OCI-LY3 (cell line): ENCODE measurements around the gene CRB2.

ENCODE experiments used
- H2AFZ ChIP-seq: fragments of 200-600, 300-600 bp; shearing (Covaris generic); 2 replicates; pipeline ENCODE4 v1.6.0; 2014; ENCODE audit warnings: antibody characterized with exemption, low read depth, low read length
- H3K27ac ChIP-seq: fragments of 200-600, 300-600 bp; sonication (generic); 2 replicates; pipeline ENCODE4 v1.5.1; 2014; ENCODE audit warnings: mild to moderate bottlenecking, low read length, moderate library complexity, mixed read lengths
- H3K27me3 ChIP-seq: fragments of 200-600, 300-600 bp; sonication (generic); 2 replicates; pipeline ENCODE4 v1.6.1; 2014; ENCODE audit warnings: low read depth, low read length, mixed read lengths
- H3K36me3 ChIP-seq: fragments of 200-600, 300-600 bp; sonication (generic); replicated peaks from 2 replicates; pipeline ENCODE3; 2014; ENCODE audit warnings: low read depth, low read length, mixed read lengths
- H3K4me1 ChIP-seq: fragments of 300-600, 200-600 bp; sonication (generic); 2 replicates; pipeline ENCODE4 v1.6.1; 2014; ENCODE audit warnings: low read length, mixed read lengths
- H3K4me2 ChIP-seq: fragments of 200-600, 300-600 bp; sonication (generic); 2 replicates; pipeline ENCODE4 v1.6.1; 2014; ENCODE audit warnings: low read length, mixed read lengths
- H3K4me3 ChIP-seq: fragments of 300-600, 200-600 bp; sonication (generic); 2 replicates; pipeline ENCODE4 v1.5.1; 2014; ENCODE audit warnings: antibody characterized with exemption, mild to moderate bottlenecking, low read length, moderate library complexity
- H3K79me2 ChIP-seq: fragments of 300-600, 200-600 bp; shearing (Covaris generic); 2 replicates; pipeline ENCODE4 v1.6.1; 2014; ENCODE audit warnings: mild to moderate bottlenecking, low read length, mixed read lengths
- H3K9ac ChIP-seq: fragments of 300-600, 200-600 bp; shearing (Covaris generic); 2 replicates; pipeline ENCODE4 v1.6.0; 2014; ENCODE audit warnings: mild to moderate bottlenecking, low read length, moderate library complexity
- H3K9me3 ChIP-seq: fragments of 200-600, 300-600 bp; shearing (Covaris generic); 2 replicates; pipeline ENCODE4 v1.6.1; 2014; ENCODE audit warnings: low read length, mixed read lengths; ENCODE audit not compliant: insufficient read depth
- H4K20me1 ChIP-seq: fragments of 200-600, 300-600 bp; sonication (generic); 2 replicates; pipeline ENCODE4 v1.6.1; 2016; ENCODE audit warnings: low read length, mixed read lengths; ENCODE audit not compliant: insufficient read depth
- CTCF ChIP-seq: fragments of 200-600, 300-600 bp; sonication (generic); IDR thresholded peaks from 2 replicates; pipeline ENCODE4 v1.5.1; 2014; ENCODE audit warnings: antibody characterized with exemption, low read length, low read depth
- EZH2phosphoT487 ChIP-seq: fragments of 200-600 bp; shearing (Covaris generic); IDR thresholded peaks from 2 replicates; pipeline ENCODE4 v1.6.1; 2018; ENCODE audit warnings: antibody characterized with exemption, mixed run types, low read depth

The CRB2 gene

GRCh38 chr9:123373447-123373923, 17.5 kb downstream of the CRB2 start:
- Histone ChIP-seq H4K20me1 (no peaks in the 10 kb centered on the region), H3K27ac (no peak overlapping the region), H3K4me2 (no peak overlapping the region), H3K4me3 (no peak overlapping the region), H2AFZ (no peak overlapping the region), H3K36me3 (no peaks in the 10 kb centered on the region), H3K9me3 (no peaks in the 10 kb centered on the region), H3K27me3 (no peaks in the 10 kb centered on the region), H3K9ac (no peak overlapping the region), H3K4me1 (no peaks in the 10 kb centered on the region), H3K79me2 (no peaks in the 10 kb centered on the region)
- TF ChIP-seq EZH2phosphoT487 (no peak), CTCF (no peak)

- Histone ChIP-seq H3K9me3 (no peaks in the 10 kb centered on the region), H2AFZ (no peak overlapping the region), H3K9ac (no peak overlapping the region), H3K27ac (no peak overlapping the region), H3K27me3 (no peaks in the 10 kb centered on the region), H3K36me3 (no peaks in the 10 kb centered on the region), H3K4me2 (no peak overlapping the region), H4K20me1 (no peaks in the 10 kb centered on the region), H3K4me3 (no peak overlapping the region), H3K79me2 (no peaks in the 10 kb centered on the region), H3K4me1 (no peaks in the 10 kb centered on the region)
- TF ChIP-seq EZH2phosphoT487 = no peak
- no peak for TF ChIP-seq CTCF
Observed at GRCh38 chr9:123373946-123374345, 17.9 kb downstream of the CRB2 start.

GRCh38 chr9:123375469-123376132, 19.6 kb downstream of the CRB2 start:
- no peaks in the 10 kb centered on the region for H3K4me1 ChIP-seq
- no peak overlapping the region for H2AFZ ChIP-seq
- TF ChIP-seq EZH2phosphoT487 = no peak
- TF ChIP-seq CTCF = no peak
- no peak overlapping the region for H3K9ac ChIP-seq
- no peaks in the 10 kb centered on the region for H4K20me1 ChIP-seq
- H3K4me2 ChIP-seq = no peak overlapping the region
- no peak overlapping the region for H3K27ac ChIP-seq
- H3K9me3 ChIP-seq = no peaks in the 10 kb centered on the region
- H3K79me2 ChIP-seq = no peaks in the 10 kb centered on the region
- no peaks in the 10 kb centered on the region for H3K27me3 ChIP-seq
- H3K36me3 ChIP-seq = no peaks in the 10 kb centered on the region
- no peak overlapping the region for H3K4me3 ChIP-seq

GRCh38 chr9:123376218-123377071, 20.4 kb downstream of the CRB2 start:
- no peak overlapping the region for H2AFZ ChIP-seq

More at GRCh38 chr9:123376218-123377071, 20.4 kb downstream of the CRB2 start:
- H3K79me2 ChIP-seq = no peaks in the 10 kb centered on the region
- H3K9ac ChIP-seq = no peak overlapping the region
- no peak overlapping the region for H3K4me3 ChIP-seq
- H4K20me1 ChIP-seq = no peaks in the 10 kb centered on the region
- H3K27me3 ChIP-seq = no peaks in the 10 kb centered on the region
- no peak for TF ChIP-seq EZH2phosphoT487
- TF ChIP-seq CTCF = no peak
- no peaks in the 10 kb centered on the region for H3K4me1 ChIP-seq
- no peak overlapping the region for H3K27ac ChIP-seq
- H3K9me3 ChIP-seq = no peaks in the 10 kb centered on the region
- H3K36me3 ChIP-seq = no peaks in the 10 kb centered on the region
- no peak overlapping the region for H3K4me2 ChIP-seq
